ENCODE measurements around the gene NPFFR2.

DNA sequence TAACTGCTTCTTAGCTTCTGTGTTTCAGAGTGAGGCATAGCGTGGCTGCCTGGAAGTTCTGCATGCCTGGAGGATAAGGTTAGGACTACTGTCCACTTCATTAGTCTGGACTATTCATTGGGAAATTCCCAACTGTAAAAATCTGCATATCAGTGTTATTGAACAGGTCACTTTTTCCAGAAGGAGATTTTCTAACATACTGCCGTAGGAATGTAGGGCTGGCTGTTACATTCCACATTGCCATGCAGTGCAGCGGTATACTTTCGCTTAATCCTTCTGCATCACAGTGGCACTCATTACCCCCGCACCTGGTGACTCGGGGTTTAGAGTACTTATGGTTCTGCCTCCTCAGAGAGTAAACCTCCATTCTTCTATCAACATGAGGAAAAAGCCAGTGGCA, 104.6 kb downstream of the NPFFR2 start:
- TF ChIP-seq POLR2AphosphoS5 (IDR thresholded peaks at IDR 0.05) (no peak), POLR2A (IDR thresholded peaks at IDR 0.05) (no peak)
- TF ChIP-seq, protein P1, sequence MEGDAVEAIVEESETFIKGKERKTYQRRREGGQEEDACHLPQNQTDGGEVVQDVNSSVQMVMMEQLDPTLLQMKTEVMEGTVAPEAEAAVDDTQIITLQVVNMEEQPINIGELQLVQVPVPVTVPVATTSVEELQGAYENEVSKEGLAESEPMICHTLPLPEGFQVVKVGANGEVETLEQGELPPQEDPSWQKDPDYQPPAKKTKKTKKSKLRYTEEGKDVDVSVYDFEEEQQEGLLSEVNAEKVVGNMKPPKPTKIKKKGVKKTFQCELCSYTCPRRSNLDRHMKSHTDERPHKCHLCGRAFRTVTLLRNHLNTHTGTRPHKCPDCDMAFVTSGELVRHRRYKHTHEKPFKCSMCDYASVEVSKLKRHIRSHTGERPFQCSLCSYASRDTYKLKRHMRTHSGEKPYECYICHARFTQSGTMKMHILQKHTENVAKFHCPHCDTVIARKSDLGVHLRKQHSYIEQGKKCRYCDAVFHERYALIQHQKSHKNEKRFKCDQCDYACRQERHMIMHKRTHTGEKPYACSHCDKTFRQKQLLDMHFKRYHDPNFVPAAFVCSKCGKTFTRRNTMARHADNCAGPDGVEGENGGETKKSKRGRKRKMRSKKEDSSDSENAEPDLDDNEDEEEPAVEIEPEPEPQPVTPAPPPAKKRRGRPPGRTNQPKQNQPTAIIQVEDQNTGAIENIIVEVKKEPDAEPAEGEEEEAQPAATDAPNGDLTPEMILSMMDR (IDR thresholded peaks at IDR 0.05) = no peak

Measured in breast epithelium (tissue), 3 donors.